H1 (cell line): Measurements from ENCODE around the gene IRS1. TPM values are rescaled to one million over a fixed set of nuclear protein-coding genes. Genes with fewer than 3 reads are reported as not detected.

Experiments used
- CTCF ChIA-PET: fragments of 300-600 bp; sonication (Branson Sonifier 250); formaldehyde crosslinking; loops from one replicate; lab custom pipeline; 2021; ENCODE audit not compliant: partially characterized antibody; lab: Charles Lee
- POLR2A ChIA-PET: fragments of 300-600 bp; sonication (Branson Sonifier 250); formaldehyde crosslinking; loops from one replicate; lab custom pipeline; 2021; ENCODE audit warnings: inconsistent platforms; ENCODE audit not compliant: partially characterized antibody; lab: Charles Lee
- DNase-seq, 2 experiments: peaks; one replicate each; pipeline versions ENCODE4 v3.0.0 to v3.0.0-alpha.2; 2010 to 2022; ENCODE audit warnings: low spot score in 2 of 2, low read depth in 1 of 2, mixed read lengths in 1 of 2
- FAIRE-seq: peaks from 2 replicates; lab custom pipeline; 2011; peaks lifted over from hg19 to GRCh38; lab: Jason Lieb, UNC
- H2AFZ ChIP-seq: 2 replicates; pipeline ENCODE4 v1.8.1; 2012; ENCODE audit warnings: low read length, inconsistent platforms
- H2AK5ac ChIP-seq: 2 replicates; pipeline ENCODE4 v1.6.1; 2013; ENCODE audit warnings: low read depth, low read length
- H2BK120ac ChIP-seq: replicated peaks from 2 replicates; pipeline ENCODE3; 2013; ENCODE audit warnings: low read depth, low read length, inconsistent platforms
- H2BK12ac ChIP-seq: 2 replicates; pipeline ENCODE4 v1.6.1; 2013; ENCODE audit warnings: low read depth, low read length
- H2BK15ac ChIP-seq: 2 replicates; pipeline ENCODE4 v1.6.1; 2013; ENCODE audit warnings: low read length
- H2BK20ac ChIP-seq: 2 replicates; pipeline ENCODE4 v1.6.1; 2013; ENCODE audit warnings: low read length
- H2BK5ac ChIP-seq: 2 replicates; pipeline ENCODE4 v1.6.1; 2013; ENCODE audit warnings: low read depth, low read length
- H3K14ac ChIP-seq: 2 replicates; pipeline ENCODE4 v1.6.1; 2013; ENCODE audit warnings: inconsistent platforms; ENCODE audit not compliant: insufficient read length
- H3K18ac ChIP-seq: 2 replicates; pipeline ENCODE4 v1.6.1; 2013; ENCODE audit warnings: low read length; ENCODE audit errors: extremely low read depth
- H3K23ac ChIP-seq: 2 replicates; pipeline ENCODE4 v1.6.1; 2013; ENCODE audit warnings: inconsistent platforms; ENCODE audit not compliant: insufficient read length
- H3K23me2 ChIP-seq: 2 replicates; pipeline ENCODE4 v1.6.1; 2013; ENCODE audit warnings: low read depth, low read length
- H3K27ac ChIP-seq: 2 replicates; pipeline ENCODE4 v1.6.1; 2011; ENCODE audit warnings: low read depth, low read length, inconsistent platforms
- H3K27me3 ChIP-seq, 4 experiments: replicated peaks in 1 of 4; 1 replicate in 1 of 4; 2 replicates in 3 of 4; pipeline versions ENCODE4 v1.6.1 to v1.8.1; 2011 to 2013; ENCODE audit warnings: low read length in 3 of 4, mild to moderate bottlenecking in 3 of 4, inconsistent platforms in 2 of 4, mixed read lengths in 2 of 4, moderate library complexity in 1 of 4; ENCODE audit not compliant: control insufficient read depth in 3 of 4, insufficient read depth in 3 of 4; ENCODE audit errors: extremely low read depth in 1 of 4
- H3K36me3 ChIP-seq, 4 experiments: 2 replicates each; pipeline versions ENCODE4 v1.6.1 to v1.8.1; 2011 to 2013; ENCODE audit warnings: mild to moderate bottlenecking in 4 of 4, low read length in 3 of 4, moderate library complexity in 2 of 4, control low read depth in 1 of 4, inconsistent platforms in 1 of 4; ENCODE audit not compliant: insufficient read depth in 4 of 4, control insufficient read depth in 2 of 4
- H3K4ac ChIP-seq: replicated peaks from 2 replicates; pipeline ENCODE3; 2013; ENCODE audit warnings: low read length, low read depth, mixed read lengths, inconsistent platforms; ENCODE audit not compliant: insufficient read length
- H3K4me1 ChIP-seq, 4 experiments: replicated peaks in 1 of 4; 1 replicate in 1 of 4; 2 replicates in 3 of 4; pipeline versions ENCODE4 v1.6.1 to v1.8.1; 2011 to 2013; ENCODE audit warnings: low read length in 3 of 4, inconsistent platforms in 2 of 4, mixed read lengths in 1 of 4; ENCODE audit not compliant: insufficient read depth in 4 of 4, control insufficient read depth in 3 of 4
- H3K4me2 ChIP-seq, 2 experiments: 2 replicates each; pipeline versions ENCODE4 v1.6.1 to v1.8.1; 2011 to 2013; ENCODE audit warnings: low read depth in 2 of 2, low read length in 2 of 2, control low read depth in 1 of 2, inconsistent platforms in 1 of 2, mild to moderate bottlenecking in 1 of 2; ENCODE audit not compliant: insufficient read depth in 1 of 2
- H3K4me3 ChIP-seq, 4 experiments: fragments of 200-600, 300-600 bp in 1 of 4; sonication (generic), shearing (Covaris generic), sonication (Bioruptor Twin) in 1 of 4; 2 replicates each; pipeline versions ENCODE4 v1.5.1 to v1.8.1; 2011 to 2016; ENCODE audit warnings: low read length in 4 of 4, low read depth in 3 of 4, control low read depth in 2 of 4, inconsistent platforms in 2 of 4, mild to moderate bottlenecking in 2 of 4, mixed read lengths in 1 of 4, moderate library complexity in 1 of 4; ENCODE audit not compliant: insufficient read depth in 2 of 4; ENCODE audit errors: extremely low read depth in 1 of 4
- H3K56ac ChIP-seq: replicated peaks from 2 replicates; pipeline ENCODE3; 2013; ENCODE audit warnings: low read depth, mild to moderate bottlenecking, mixed read lengths, low read length, inconsistent platforms; ENCODE audit not compliant: insufficient read length
- H3K79me1 ChIP-seq: 2 replicates; pipeline ENCODE4 v1.6.1; 2013; ENCODE audit warnings: low read depth, low read length, control low read depth
- H3K79me2 ChIP-seq, 2 experiments: 2 replicates each; pipeline versions ENCODE4 v1.6.1 to v1.8.1; 2012 to 2013; ENCODE audit warnings: low read length in 2 of 2, mild to moderate bottlenecking in 2 of 2, inconsistent platforms in 1 of 2; ENCODE audit not compliant: insufficient read depth in 2 of 2, control insufficient read depth in 1 of 2
- H3K9ac ChIP-seq, 4 experiments: replicated peaks in 1 of 4; 1 replicate in 1 of 4; 2 replicates in 3 of 4; pipeline versions ENCODE4 v1.6.1 to v1.8.1; 2011 to 2013; ENCODE audit warnings: low read depth in 3 of 4, low read length in 3 of 4, control low read depth in 2 of 4, mild to moderate bottlenecking in 2 of 4, moderate library complexity in 2 of 4, inconsistent platforms in 1 of 4; ENCODE audit errors: extremely low read depth in 1 of 4
- H3K9me3 ChIP-seq, 2 experiments: 2 replicates each; pipeline versions ENCODE4 v1.6.1 to v1.8.1; 2012 to 2013; ENCODE audit warnings: mild to moderate bottlenecking in 2 of 2, moderate library complexity in 2 of 2, control low read depth in 1 of 2, inconsistent platforms in 1 of 2, low read depth in 1 of 2, low read length in 1 of 2, mixed read lengths in 1 of 2; ENCODE audit not compliant: insufficient read depth in 2 of 2
- H4K20me1 ChIP-seq, 2 experiments: replicated peaks in 1 of 2; 2 replicates each; pipeline versions ENCODE3 to v1.8.1; 2011 to 2013; ENCODE audit warnings: inconsistent platforms in 2 of 2, low read length in 2 of 2, mild to moderate bottlenecking in 1 of 2; ENCODE audit not compliant: insufficient read depth in 2 of 2, control insufficient read depth in 1 of 2
- H4K5ac ChIP-seq: 2 replicates; pipeline ENCODE4 v1.6.1; 2013; ENCODE audit warnings: low read length, low read depth, mixed read lengths, inconsistent platforms; ENCODE audit not compliant: insufficient read length
- H4K8ac ChIP-seq: 2 replicates; pipeline ENCODE4 v1.8.0; 2013; ENCODE audit warnings: mild to moderate bottlenecking, moderate library complexity, low read length, inconsistent platforms; ENCODE audit not compliant: insufficient read depth; ENCODE audit errors: extremely low read depth
- H4K91ac ChIP-seq: replicated peaks from 2 replicates; pipeline ENCODE3; 2013; ENCODE audit warnings: low read length, mixed read lengths, inconsistent platforms; ENCODE audit not compliant: insufficient read length
- ASH2L ChIP-seq: fragments of 200-600, 300-600 bp; sonication (generic); IDR thresholded peaks from one replicate; pipeline ENCODE4 v1.7.1; 2017; ENCODE audit warnings: low read length
- BACH1 ChIP-seq: IDR thresholded peaks from 2 replicates; pipeline ENCODE4 v1.6.1; 2012; ENCODE audit warnings: low read length, improper control_type of control experiment
- CHD1 ChIP-seq: IDR thresholded peaks from 2 replicates; pipeline ENCODE4 v1.6.1; 2012; ENCODE audit warnings: low read depth, low read length, improper control_type of control experiment
- HDAC2 ChIP-seq, 2 experiments: fragments of 300-600 bp in 1 of 2; sonication (generic) in 1 of 2; IDR thresholded peaks; 2 replicates each; pipeline ENCODE4 v1.6.1; 2011 to 2012; ENCODE audit warnings: low read depth in 2 of 2, low read length in 2 of 2, mild to moderate bottlenecking in 2 of 2, moderate library complexity in 2 of 2, borderline replicate concordance in 1 of 2, inconsistent platforms in 1 of 2
- JUN ChIP-seq: IDR thresholded peaks from 2 replicates; pipeline ENCODE4 v1.6.1; 2011; ENCODE audit warnings: low read depth, mild to moderate bottlenecking, improper control_type of control experiment, low read length
- KDM1A ChIP-seq: fragments of 200-600, 300-600 bp; sonication (generic); IDR thresholded peaks from 2 replicates; pipeline ENCODE4 v1.7.1; 2016; ENCODE audit warnings: mild to moderate bottlenecking, low read length, borderline replicate concordance
- KDM5A ChIP-seq: fragments of 200-600 bp; IDR thresholded peaks from 2 replicates; pipeline ENCODE4 v1.7.1; 2012; ENCODE audit warnings: mild to moderate bottlenecking, low read length, inconsistent platforms, mixed read lengths
- NANOG ChIP-seq: IDR thresholded peaks from 2 replicates; pipeline ENCODE4 v1.6.1; 2011; ENCODE audit warnings: low read length, low read depth, mild to moderate bottlenecking, inconsistent platforms; ENCODE audit not compliant: insufficient read depth, poor library complexity, severe bottlenecking
- RFX5 ChIP-seq: IDR thresholded peaks from 2 replicates; pipeline ENCODE4 v1.6.1; 2011; ENCODE audit warnings: low read depth, low read length, improper control_type of control experiment, borderline replicate concordance
- SRF ChIP-seq: IDR thresholded peaks from 2 replicates; pipeline ENCODE4 v1.6.1; 2011; ENCODE audit warnings: mild to moderate bottlenecking, low read depth, low read length, moderate library complexity
- TAF7 ChIP-seq: optimal IDR thresholded peaks from 2 replicates; pipeline ENCODE3; 2011; ENCODE audit warnings: low read depth, mild to moderate bottlenecking, inconsistent platforms, low read length, moderate library complexity, borderline replicate concordance
- WGBS, 2 experiments: shearing (Covaris generic) in 1 of 2; methylation state at CpG; one replicate each; pipeline versions ENCODE4 v1.1.6 to v1.1.7; 2013 to 2015; ENCODE audit warnings: low lambda C conversion rate in 2 of 2, mixed read lengths in 2 of 2, inconsistent platforms in 1 of 2, low coverage in 1 of 2, missing lambda C conversion rate in 1 of 2; ENCODE audit not compliant: insufficient replicate concordance in 2 of 2, insufficient coverage in 1 of 2, insufficient read length in 1 of 2; ENCODE audit errors: extremely low coverage in 1 of 2, missing lambda C conversion rate in 1 of 2; 5-methylcytosine and 5-hydroxymethylcytosine counted together
- polyA plus RNA-seq, 7 experiments: library from polyadenylated mRNA; depleted of rRNA in 3 of 7; stranded (reverse) in 5 of 7; unstranded in 2 of 7; fragments of >200 nt in 5 of 7; fragments of 200-250 nt in 2 of 7; gene quantifications; 1 replicate in 5 of 7; 2 replicates in 1 of 7; 4 replicates in 1 of 7; pipeline versions ENCODE4 v1.2.1 to v1.2.3, GENCODE V29; 2011 to 2013; ENCODE audit warnings: missing spikeins in 2 of 7, mixed read lengths in 2 of 7
- total RNA-seq: library from RNA; stranded (reverse); fragmentation: NEBNext Ultra II Directional; extraction: Animal tissue kit (Norgen Biotek cat#: 25700); gene quantifications from 2 replicates; pipeline ENCODE4 v1.2.1, GENCODE V29; 2021
- TF ChIP-seq, protein P1 (sequence below), 3 experiments: IDR thresholded peaks; 1 replicate in 2 of 3; 2 replicates in 1 of 3; pipeline versions ENCODE4 v1.5.1 to v1.6.1; 2011; ENCODE audit warnings: low read length in 3 of 3, mild to moderate bottlenecking in 3 of 3, inconsistent platforms in 2 of 3, low read depth in 1 of 3, moderate library complexity in 1 of 3; ENCODE audit not compliant: insufficient read depth in 1 of 3; ENCODE audit errors: control extremely low read depth in 1 of 3

IRS1 gene
- total and polyA plus RNA-seq, 2 of the 8 experiments (the other 6 are each of a cell fraction or from before 2014, with no cell fraction given): 9.1 to 26.9 TPM

DNA sequence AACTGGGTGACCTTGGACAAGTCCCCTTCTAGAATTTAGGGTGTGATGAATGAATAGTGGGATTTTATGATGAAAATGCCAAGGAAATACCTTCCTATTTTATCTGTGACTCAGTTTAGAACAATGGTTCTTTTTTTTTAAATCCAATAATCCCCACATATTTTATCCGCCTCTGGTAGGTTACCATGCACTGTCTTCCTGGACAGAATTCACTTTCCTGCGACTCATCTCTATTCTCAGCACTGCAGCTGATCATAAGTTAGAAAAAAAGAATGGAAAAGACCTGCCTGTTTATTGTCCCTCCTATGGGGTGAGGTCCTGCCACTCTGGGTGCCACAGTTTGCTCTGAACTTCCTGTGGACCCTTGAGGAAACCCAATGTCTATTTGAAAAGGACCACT is 73.1 kb downstream of the IRS1 start:
- no peak for FAIRE-seq
- Histone ChIP-seq H3K9ac (no peak overlapping the region), H4K20me1 (no peaks in the 10 kb centered on the region), H3K27ac (no peak overlapping the region), H3K4me1 (no peaks in the 10 kb centered on the region; a peak in 1 of 7 replicates), H3K23me2 (peaks cover 3% of the 10 kb centered on the region; the same call in 1 of the 2 replicates), H2BK120ac (no peak overlapping the region), H3K4me3 (no peak overlapping the region), H3K14ac (no peak overlapping the region), H3K27me3 (no peaks in the 10 kb centered on the region), H4K91ac (no peak overlapping the region), H2BK12ac (no peak overlapping the region), H3K79me2 (no peaks in the 10 kb centered on the region), H3K36me3 (no peaks in the 10 kb centered on the region), H3K79me1 (no peaks in the 10 kb centered on the region), H2BK5ac (no peak overlapping the region), H2BK20ac (no peak overlapping the region), H3K56ac (no peak overlapping the region), H4K8ac (no peak overlapping the region), H4K5ac (no peak overlapping the region), H3K9me3 (no peaks in the 10 kb centered on the region), H2AFZ (no peak overlapping the region), H3K18ac (no peak overlapping the region), H3K23ac (no peak overlapping the region), H3K4ac (no peak overlapping the region), H2BK15ac (no peak overlapping the region), H3K4me2 (no peak overlapping the region), H2AK5ac (no peak overlapping the region)
- DNase-seq: no peak
- WGBS, 2 experiments: 95% methylated on average over 2 of the region's 2 CpGs; no CpG with 5 or more reads in 1 of the 2 experiments
- CTCF ChIA-PET: no interaction called here
- POLR2A ChIA-PET: no interaction called here
- TF ChIP-seq BACH1 (no peak), CHD1 (no peak), HDAC2 (IDR thresholded peaks at IDR 0.05; ENCODE audit: borderline replicate concordance in 1 of 2, low read depth in 2 of 2, low read length in 2 of 2) (no peak), RFX5 (no peak), KDM1A (no peak), TAF7 (no peak), ASH2L (no peak), KDM5A (no peak), SRF (no peak), JUN (no peak), NANOG (no peak)
- TF ChIP-seq, protein P1, sequence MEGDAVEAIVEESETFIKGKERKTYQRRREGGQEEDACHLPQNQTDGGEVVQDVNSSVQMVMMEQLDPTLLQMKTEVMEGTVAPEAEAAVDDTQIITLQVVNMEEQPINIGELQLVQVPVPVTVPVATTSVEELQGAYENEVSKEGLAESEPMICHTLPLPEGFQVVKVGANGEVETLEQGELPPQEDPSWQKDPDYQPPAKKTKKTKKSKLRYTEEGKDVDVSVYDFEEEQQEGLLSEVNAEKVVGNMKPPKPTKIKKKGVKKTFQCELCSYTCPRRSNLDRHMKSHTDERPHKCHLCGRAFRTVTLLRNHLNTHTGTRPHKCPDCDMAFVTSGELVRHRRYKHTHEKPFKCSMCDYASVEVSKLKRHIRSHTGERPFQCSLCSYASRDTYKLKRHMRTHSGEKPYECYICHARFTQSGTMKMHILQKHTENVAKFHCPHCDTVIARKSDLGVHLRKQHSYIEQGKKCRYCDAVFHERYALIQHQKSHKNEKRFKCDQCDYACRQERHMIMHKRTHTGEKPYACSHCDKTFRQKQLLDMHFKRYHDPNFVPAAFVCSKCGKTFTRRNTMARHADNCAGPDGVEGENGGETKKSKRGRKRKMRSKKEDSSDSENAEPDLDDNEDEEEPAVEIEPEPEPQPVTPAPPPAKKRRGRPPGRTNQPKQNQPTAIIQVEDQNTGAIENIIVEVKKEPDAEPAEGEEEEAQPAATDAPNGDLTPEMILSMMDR (IDR thresholded peaks at IDR 0.05; ENCODE audit: control extremely low read depth in 1 of 3, insufficient read depth in 1 of 3, low read depth in 1 of 3, low read length in 3 of 3): no peak
